Superior temporal gyrus (tissue), 1 donor: ENCODE data around the gene NXPH2.

Experiments used
- DNase-seq: peaks from one replicate; pipeline ENCODE4 v3.0.0-alpha.2; 2016; ENCODE audit errors: extremely low spot score

The NXPH2 gene

DNA sequence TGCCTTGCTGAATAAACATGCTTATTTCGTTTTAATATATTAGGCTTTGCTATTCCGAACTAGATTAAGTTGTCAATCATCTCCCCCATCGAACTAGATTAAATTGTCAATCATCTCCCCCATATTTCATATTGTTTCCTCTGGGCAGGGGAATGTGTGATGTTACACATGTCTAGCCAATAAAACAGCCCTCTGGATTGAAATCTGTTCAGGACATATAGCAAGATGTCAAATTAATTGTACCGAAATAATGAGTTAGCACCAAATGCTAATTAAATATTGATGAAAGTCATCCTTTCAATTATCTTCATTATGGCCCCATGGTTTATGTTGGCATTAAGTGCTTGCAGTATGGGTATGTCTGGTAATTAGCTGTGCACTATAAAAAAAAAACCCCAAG lies 143.1 kb downstream of the NXPH2 start:
- no peak for DNase-seq

GRCh38 chr2:138633049-138633448 lies 147.1 kb downstream of the NXPH2 start:
- DNase-seq, result no peak

DNA sequence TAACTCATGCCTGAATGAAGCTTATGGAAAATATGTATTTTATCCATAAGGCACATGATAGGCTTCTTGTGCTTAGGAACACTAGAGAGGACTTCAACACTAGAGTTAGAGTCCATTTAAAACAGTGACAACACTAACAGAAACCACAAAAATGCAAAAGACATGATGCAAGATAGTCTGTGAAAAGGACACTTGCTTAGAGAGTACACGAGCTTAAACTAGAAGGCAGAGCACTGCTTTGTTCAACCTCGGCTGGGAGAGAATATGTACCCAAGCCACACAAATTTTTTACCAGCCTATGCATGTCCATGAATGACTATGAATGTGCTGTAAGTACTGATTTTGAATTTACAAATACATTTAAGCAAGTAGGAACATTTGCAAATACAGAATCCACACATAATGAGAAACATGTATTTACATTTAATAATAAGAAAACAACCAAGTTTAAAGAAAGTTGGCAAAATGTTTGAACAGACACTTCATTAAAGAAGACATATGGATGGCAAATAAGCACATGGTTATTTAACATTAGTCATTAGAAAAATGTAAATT lies 148.0 kb downstream of the NXPH2 start:
- no peak for DNase-seq

DNA sequence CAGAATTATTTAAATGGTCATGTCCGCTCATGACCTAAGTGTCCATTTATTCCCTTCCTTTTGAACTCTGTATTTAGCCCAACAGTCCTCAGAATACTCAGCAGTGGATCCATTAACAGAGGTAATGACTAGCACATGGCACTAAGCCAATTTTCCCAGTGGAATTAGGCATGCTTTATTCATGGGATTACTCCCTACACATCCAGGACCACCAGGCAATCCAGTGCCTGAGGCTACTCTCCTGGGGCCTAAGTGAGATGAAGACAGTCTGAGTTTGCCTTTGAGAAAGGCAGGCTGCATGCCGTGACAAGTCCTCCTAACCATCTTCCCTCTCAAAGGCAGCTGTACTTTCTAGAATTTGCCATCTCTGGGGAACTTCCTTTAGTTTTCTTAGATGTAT lies 150.0 kb downstream of the NXPH2 start:
- DNase-seq, result no peak

DNA sequence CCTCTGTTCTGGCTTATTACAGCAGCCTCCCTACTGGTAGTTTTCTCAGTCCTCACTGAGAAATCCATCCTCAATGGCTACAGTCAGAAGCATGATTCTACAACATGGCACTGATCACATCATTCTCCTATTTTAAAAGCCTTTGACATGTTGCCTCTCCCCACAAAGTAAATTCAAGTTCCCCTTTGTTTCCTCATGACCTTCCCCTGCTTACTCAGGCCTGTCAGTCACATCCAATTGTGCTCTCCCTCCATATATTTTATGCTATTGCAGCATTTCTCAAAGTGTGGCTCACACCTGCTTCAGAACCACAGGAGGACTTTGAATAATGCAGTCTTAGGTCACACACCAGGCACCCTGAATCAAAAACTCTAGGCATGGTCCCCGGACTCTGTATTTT lies 154.0 kb downstream of the NXPH2 start:
- no peak for DNase-seq

GRCh38 chr2:138622613-138623012 lies 157.6 kb downstream of the NXPH2 start:
- no peak for DNase-seq

- no peak for DNase-seq
Observed at GRCh38 chr2:138621139-138621538, 159.1 kb downstream of the NXPH2 start.

DNA sequence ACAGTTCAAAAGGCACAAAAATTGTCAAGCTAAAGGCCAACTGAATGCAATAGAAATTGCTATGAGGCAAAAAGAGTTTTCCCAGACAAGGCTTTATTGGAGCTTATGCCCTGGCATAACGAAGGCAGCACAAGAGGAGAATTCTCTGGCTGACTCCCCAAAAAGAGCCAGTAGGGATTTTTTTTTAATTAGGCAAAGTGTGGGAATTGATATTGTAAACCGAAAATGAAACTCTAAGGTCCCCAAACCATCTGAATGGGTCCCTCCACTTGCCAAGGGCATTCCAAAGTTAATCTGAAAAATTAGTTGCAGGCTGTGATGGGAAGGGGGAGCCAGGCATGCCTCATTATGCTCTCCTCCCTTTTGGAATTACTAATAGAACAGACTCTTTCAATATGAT lies 159.8 kb downstream of the NXPH2 start:
- DNase-seq, result no peak
